GM21526 (cell line): ENCODE results near the gene SLC15A3.

Source experiments
- ATAC-seq: cut with Tn5 transposase; IDR thresholded peaks from one replicate; pipeline ENCODE4 v1.9.1; 2021; ENCODE audit warnings: moderate library complexity; ENCODE audit not compliant: unreplicated experiment, low FRiP score

Gene SLC15A3

DNA sequence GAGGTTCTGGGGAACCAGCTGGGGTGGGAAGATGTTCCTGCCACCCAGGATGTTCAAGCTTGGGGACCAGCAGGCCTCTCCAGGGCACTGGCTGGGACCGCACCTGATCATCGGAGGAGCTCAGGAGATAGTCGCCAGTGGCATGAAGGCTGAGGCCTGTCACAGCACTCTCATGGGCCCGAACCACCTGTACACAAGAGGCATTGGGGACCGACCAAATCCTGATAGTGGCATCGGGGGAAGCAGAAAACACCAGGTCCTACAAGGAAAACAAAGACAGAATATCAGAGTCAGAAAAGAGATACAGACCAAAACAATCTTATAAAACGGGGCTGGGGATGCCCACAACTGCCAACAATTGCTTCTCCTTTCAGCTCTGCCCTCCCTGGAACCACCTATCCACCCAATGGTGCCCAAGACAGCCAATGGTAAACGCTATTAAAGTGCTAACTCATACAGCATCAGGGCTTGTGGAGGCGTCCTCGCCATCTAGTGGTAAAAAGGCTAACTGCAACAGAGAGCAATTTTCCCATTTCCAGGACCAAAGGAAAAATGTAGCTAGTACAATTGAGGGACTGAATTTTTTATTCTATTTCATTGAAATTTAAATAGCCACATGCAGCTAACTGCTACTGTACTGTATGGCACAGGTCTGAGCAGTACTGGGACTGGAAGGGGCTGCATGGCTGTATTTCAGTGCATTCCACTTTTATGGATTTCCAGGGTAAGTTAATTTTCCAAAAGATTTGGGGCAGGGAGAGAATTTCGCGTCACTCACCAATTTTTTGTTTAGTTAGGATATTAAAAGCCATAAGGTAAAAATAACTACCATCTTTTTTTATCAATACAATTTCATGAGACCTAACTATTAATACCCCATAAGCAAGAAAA, 52.7 kb downstream of the SLC15A3 start:
- no peak for ATAC-seq

DNA sequence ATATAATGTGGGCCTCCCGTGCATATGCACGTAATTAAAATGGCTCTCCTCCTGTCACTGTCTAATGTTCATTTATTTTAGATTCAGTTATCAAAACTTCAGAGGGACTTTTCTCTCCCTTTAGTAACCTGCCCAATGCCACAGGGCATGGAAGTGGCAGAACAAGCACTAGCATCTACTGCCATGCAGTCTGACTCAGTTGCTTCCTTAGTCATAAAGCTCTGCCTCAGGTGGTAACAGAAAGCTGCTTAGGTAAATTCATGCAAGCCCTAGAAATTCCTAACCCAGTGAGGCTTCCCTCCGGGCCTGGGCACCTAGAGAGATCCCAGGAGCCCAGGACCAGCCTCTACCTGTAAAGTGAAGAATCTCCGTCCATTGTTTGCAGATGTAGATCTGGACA, 54.5 kb downstream of the SLC15A3 start:
- no peak for ATAC-seq

DNA sequence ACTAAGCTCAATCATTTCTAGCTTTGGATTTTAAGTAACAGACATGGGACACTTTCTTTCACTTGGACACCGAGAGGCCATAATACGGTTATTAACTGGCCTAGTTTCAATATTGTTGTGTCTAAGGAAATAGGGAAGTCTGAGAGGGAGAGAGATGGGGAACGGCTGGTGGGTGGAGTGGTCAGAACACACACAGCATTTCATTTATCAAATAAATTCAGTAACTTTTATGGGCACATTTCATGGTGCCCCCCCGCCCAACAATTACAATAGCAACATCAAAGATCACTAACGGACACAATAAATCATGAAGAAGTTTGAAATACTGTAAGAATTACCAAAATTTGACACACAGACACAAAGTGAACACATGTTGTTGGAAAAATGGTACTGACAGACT, 56.3 kb downstream of the SLC15A3 start:
- ATAC-seq = no peak

DNA sequence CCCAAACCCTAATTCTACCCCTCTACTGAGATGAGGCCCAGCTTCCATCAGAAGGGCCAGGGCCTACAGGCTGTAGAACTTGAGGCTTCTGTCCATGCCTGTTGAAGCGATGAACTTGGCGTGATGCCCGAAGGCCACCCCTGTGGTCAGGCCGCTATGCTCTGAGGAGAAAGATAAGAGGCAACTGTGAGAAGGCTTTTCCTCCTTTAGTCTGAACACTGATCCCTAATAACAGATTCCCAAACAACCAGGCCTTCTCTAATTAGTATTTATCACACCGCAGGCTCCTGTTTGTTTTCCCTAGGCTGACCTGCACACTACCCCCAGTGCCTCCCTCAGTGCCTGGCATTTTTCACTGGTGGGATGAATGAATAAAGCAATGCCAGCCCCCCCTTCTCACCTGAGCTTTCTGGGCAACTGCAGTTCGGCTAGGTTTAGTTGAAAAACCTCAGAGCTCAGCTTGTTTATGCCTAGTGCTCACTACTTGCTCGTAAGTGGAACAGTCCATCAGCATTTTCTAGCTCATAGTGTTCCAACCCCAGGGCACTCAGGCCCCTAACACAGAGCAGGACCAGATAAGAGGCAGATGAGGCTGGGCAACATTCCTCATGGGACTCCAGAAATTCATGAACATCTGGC, 60.8 kb downstream of the SLC15A3 start:
- ATAC-seq = no peak

DNA sequence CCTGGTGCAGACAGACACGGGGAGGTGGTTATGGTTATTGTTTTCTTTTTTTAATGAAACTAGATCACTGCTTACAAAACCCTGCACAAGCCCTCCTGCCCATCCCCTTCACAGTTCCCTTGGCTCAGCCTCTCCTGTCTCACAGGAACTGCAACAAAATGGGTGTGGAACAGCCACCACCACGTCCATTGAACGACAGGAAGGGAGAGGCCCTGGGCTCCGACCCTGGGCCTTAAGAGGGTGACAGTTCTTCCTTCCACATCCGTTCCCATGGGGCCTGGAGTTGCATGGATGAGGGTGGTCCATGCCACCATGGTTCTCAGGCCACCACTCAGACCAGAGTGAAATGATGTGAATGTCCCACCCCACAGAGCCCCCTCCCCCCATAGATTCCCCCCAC, 61.3 kb downstream of the SLC15A3 start:
- no peak for ATAC-seq

DNA sequence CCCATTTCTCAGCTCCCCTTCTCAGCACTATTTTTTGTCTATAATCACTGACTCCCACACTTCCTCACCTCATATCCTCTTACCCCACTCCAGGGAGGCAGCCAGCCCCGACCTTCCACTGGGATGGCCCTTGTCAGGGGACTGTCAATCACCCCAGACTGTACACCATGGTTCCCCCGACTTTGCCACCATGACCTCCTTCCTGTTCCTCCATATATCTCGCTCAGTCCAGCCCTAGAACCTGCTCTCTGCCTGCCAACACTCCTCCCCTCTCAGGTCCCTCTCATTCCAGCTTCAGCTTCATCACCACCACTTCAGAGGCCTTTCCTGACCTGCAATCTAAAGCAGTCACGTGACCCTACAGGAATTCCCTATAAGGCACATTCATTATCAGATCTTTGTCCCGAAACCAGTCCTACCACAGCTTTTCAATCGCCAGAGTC, 62.1 kb downstream of the SLC15A3 start:
- no peak for ATAC-seq

DNA sequence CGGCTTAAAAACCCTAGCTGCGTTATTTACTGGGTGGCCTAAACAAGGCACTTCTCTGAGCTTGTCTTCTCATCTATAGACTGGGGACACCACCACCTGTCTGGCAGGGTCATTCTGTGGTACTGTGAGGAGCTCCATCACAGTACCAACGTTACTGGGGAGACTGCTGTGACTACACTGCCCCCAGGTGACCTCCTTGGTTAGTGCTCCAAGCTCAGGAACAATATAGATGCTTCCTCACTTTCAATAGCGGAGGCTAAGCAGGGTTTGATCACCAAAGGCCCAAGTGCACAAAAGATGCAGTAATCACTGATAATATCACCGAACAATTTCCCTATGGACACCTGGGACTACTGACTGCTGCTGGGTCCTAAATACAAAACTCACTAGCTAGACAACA, 64.4 kb downstream of the SLC15A3 start:
- no peak for ATAC-seq
